IMR-90 (cell line): ENCODE measurements around the gene BROX. TPM values are rescaled to one million over a fixed set of nuclear protein-coding genes. Genes with fewer than 3 reads are reported as not detected.

Source experiments
- ATAC-seq: fragments of 200-7000 bp; cut with Tn5 transposase; 2 replicates; pipeline ENCODE4 v1.9.1; 2020; ENCODE audit warnings: low read depth, mild to moderate bottlenecking, moderate library complexity
- BruUV-seq: library from RNA; stranded (reverse); fragments of 400-500 nt; replicated peaks from 2 replicates; lab custom pipeline; 2021; lab: Mats Ljungman, UMichigan
- CTCF ChIA-PET: fragments of 300-600 bp; formaldehyde crosslinking; extraction: SDS; loops from one replicate; lab custom pipeline; 2021; ENCODE audit warnings: antibody characterized with exemption; lab: Yijun Ruan, JAX
- POLR2A ChIA-PET: fragments of 300-600 bp; sonication (Branson Sonifier 250); formaldehyde crosslinking; loops from one replicate; lab custom pipeline; 2022; ENCODE audit warnings: antibody characterized with exemption; ENCODE audit not compliant: unreplicated experiment; lab: Charles Lee
- DNase-seq: peaks from one replicate; pipeline ENCODE4 v3.0.0; 2013
- H2AFZ ChIP-seq: replicated peaks from 2 replicates; pipeline ENCODE3; 2013; ENCODE audit warnings: low read length, mild to moderate bottlenecking; ENCODE audit not compliant: poor library complexity
- H2AK5ac ChIP-seq: 2 replicates; pipeline ENCODE4 v1.6.1; 2013; ENCODE audit warnings: low read depth, low read length, inconsistent platforms
- H2AK9ac ChIP-seq: replicated peaks from 2 replicates; pipeline ENCODE3; 2013; ENCODE audit warnings: mild to moderate bottlenecking, low read depth, low read length, moderate library complexity; ENCODE audit not compliant: poor library complexity
- H2BK120ac ChIP-seq: 2 replicates; pipeline ENCODE4 v1.6.1; 2013; ENCODE audit warnings: low read depth, low read length, inconsistent platforms
- H2BK15ac ChIP-seq: 3 replicates; pipeline ENCODE4 v1.6.1; 2013; ENCODE audit warnings: low read depth, low read length, inconsistent platforms
- H2BK20ac ChIP-seq: 2 replicates; pipeline ENCODE4 v1.6.1; 2013; ENCODE audit warnings: low read depth, mild to moderate bottlenecking, inconsistent platforms, low read length, moderate library complexity
- H2BK5ac ChIP-seq: 2 replicates; pipeline ENCODE4 v1.6.1; 2013; ENCODE audit warnings: mild to moderate bottlenecking, low read depth, low read length, inconsistent platforms; ENCODE audit not compliant: poor library complexity, severe bottlenecking
- H3K14ac ChIP-seq: replicated peaks from 2 replicates; pipeline ENCODE4 v1.6.1; 2013; ENCODE audit warnings: low read depth, low read length, inconsistent platforms
- H3K18ac ChIP-seq: 2 replicates; pipeline ENCODE4 v1.6.1; 2013; ENCODE audit warnings: low read depth, low read length, control low read depth
- H3K23ac ChIP-seq: 2 replicates; pipeline ENCODE4 v1.6.1; 2013; ENCODE audit warnings: low read depth, low read length, inconsistent platforms
- H3K27ac ChIP-seq: 2 replicates; pipeline ENCODE4 v1.5.1; 2013; ENCODE audit warnings: mild to moderate bottlenecking, control low read depth, low read length; ENCODE audit not compliant: insufficient read depth
- H3K27me3 ChIP-seq: 2 replicates; pipeline ENCODE4 v1.6.1; 2013; ENCODE audit warnings: low read length; ENCODE audit not compliant: control insufficient read depth, insufficient read depth
- H3K36me3 ChIP-seq: 2 replicates; pipeline ENCODE4 v1.6.1; 2013; ENCODE audit warnings: low read length, mixed read lengths; ENCODE audit not compliant: control insufficient read depth, insufficient read depth
- H3K4ac ChIP-seq: 2 replicates; pipeline ENCODE4 v1.6.1; 2013; ENCODE audit warnings: low read depth, low read length, inconsistent platforms
- H3K4me1 ChIP-seq: 2 replicates; pipeline ENCODE4 v1.6.1; 2013; ENCODE audit warnings: low read length, mixed read lengths; ENCODE audit not compliant: control insufficient read depth, insufficient read depth
- H3K4me2 ChIP-seq: 2 replicates; pipeline ENCODE4 v1.6.1; 2013; ENCODE audit warnings: low read depth, mild to moderate bottlenecking, control low read depth, low read length, moderate library complexity
- H3K4me3 ChIP-seq: 2 replicates; pipeline ENCODE4 v1.5.1; 2013; ENCODE audit warnings: low read depth, mild to moderate bottlenecking, control low read depth, low read length, moderate library complexity; ENCODE audit not compliant: insufficient read depth
- H3K56ac ChIP-seq: 2 replicates; pipeline ENCODE4 v1.6.1; 2013; ENCODE audit warnings: low read length, inconsistent platforms; ENCODE audit not compliant: insufficient read depth; ENCODE audit errors: extremely low read depth
- H3K79me1 ChIP-seq, 2 experiments: 2 replicates each; pipeline ENCODE4 v1.6.1; 2013; ENCODE audit warnings: low read length in 2 of 2, inconsistent platforms in 1 of 2, low read depth in 1 of 2
- H3K9ac ChIP-seq: 2 replicates; pipeline ENCODE4 v1.6.1; 2013; ENCODE audit warnings: low read depth, low read length, control low read depth
- H3K9me1 ChIP-seq: 2 replicates; pipeline ENCODE4 v1.6.1; 2013; ENCODE audit warnings: low read length, inconsistent platforms; ENCODE audit not compliant: insufficient read depth
- H3K9me3 ChIP-seq: 2 replicates; pipeline ENCODE4 v1.6.1; 2013; ENCODE audit warnings: low read length; ENCODE audit not compliant: control insufficient read depth, insufficient read depth
- H4K20me1 ChIP-seq: 2 replicates; pipeline ENCODE4 v1.6.1; 2013; ENCODE audit warnings: low read length, inconsistent platforms; ENCODE audit not compliant: insufficient read depth
- H4K5ac ChIP-seq: 2 replicates; pipeline ENCODE4 v1.6.1; 2013; ENCODE audit warnings: mild to moderate bottlenecking, low read depth, low read length, control low read depth
- H4K8ac ChIP-seq, 2 experiments: 2 replicates each; pipeline ENCODE4 v1.6.1; 2013; ENCODE audit warnings: low read depth in 2 of 2, low read length in 2 of 2, control low read depth in 1 of 2, inconsistent platforms in 1 of 2
- H4K91ac ChIP-seq: 2 replicates; pipeline ENCODE4 v1.6.1; 2013; ENCODE audit warnings: low read depth, low read length, inconsistent platforms; ENCODE audit not compliant: insufficient read depth
- BHLHE40 ChIP-seq: fragments of 150-350 bp; IDR thresholded peaks from 2 replicates; pipeline ENCODE4 v1.6.1; 2016; ENCODE audit warnings: mild to moderate bottlenecking, low read depth, low read length
- CEBPB ChIP-seq: IDR thresholded peaks from 2 replicates; pipeline ENCODE4 v1.6.1; 2012; ENCODE audit warnings: low read depth, low read length, improper control_type of control experiment
- CHD1 ChIP-seq: IDR thresholded peaks from 2 replicates; pipeline ENCODE4 v1.6.1; 2012; ENCODE audit warnings: low read depth, low read length, improper control_type of control experiment
- MXI1 ChIP-seq: IDR thresholded peaks from 2 replicates; pipeline ENCODE4 v1.6.1; 2012; ENCODE audit warnings: low read depth, mild to moderate bottlenecking, low read length, moderate library complexity, borderline replicate concordance
- NFE2L2 ChIP-seq: fragments of 150-350 bp; IDR thresholded peaks from 2 replicates; pipeline ENCODE4 v1.6.1; 2016; ENCODE audit warnings: low read depth, mild to moderate bottlenecking, low read length
- POLR2A ChIP-seq: IDR thresholded peaks from 2 replicates; pipeline ENCODE4 v1.6.1; 2012; ENCODE audit warnings: mild to moderate bottlenecking, low read depth, low read length
- RAD21 ChIP-seq: IDR thresholded peaks from 2 replicates; pipeline ENCODE4 v1.6.1; 2012; ENCODE audit warnings: low read length, improper control_type of control experiment
- RCOR1 ChIP-seq: IDR thresholded peaks from 2 replicates; pipeline ENCODE4 v1.6.1; 2012; ENCODE audit warnings: mild to moderate bottlenecking, low read length, improper control_type of control experiment; ENCODE audit not compliant: insufficient replicate concordance
- RFX5 ChIP-seq: IDR thresholded peaks from 2 replicates; pipeline ENCODE4 v1.8.0; 2012; ENCODE audit warnings: low read depth, mild to moderate bottlenecking, low read length, moderate library complexity
- WGBS, 2 experiments: methylation state at CpG; one replicate each; pipeline versions ENCODE4 v1.1.5 to v1.1.7; 2013; ENCODE audit warnings: missing lambda C conversion rate in 2 of 2; ENCODE audit not compliant: insufficient read length in 1 of 2; ENCODE audit errors: extremely low coverage in 2 of 2; 5-methylcytosine and 5-hydroxymethylcytosine counted together
- dilution Hi-C: fragments of 300-500 bp; cut with HindIII; formaldehyde crosslinking; loops from one replicate; pipeline ENCODE4 v1.14.3; 2018; ENCODE audit warnings: low sequenced_read_pairs; ENCODE audit not compliant: unreplicated experiment
- in situ Hi-C: fragments of 300-500 bp; cut with MboI; formaldehyde crosslinking; loops from 3 replicates; pipeline ENCODE4 v1.14.3; 2019; ENCODE audit warnings: low sequenced_read_pairs, inconsistent platforms, mixed read lengths
- intact Hi-C: fragments of 100-400 bp; cut with micrococcal nuclease; formaldehyde crosslinking; loops from 2 replicates; pipeline ENCODE4 v1.10.0; 2022
- polyA plus RNA-seq, 3 experiments: library from polyadenylated mRNA; depleted of rRNA; stranded (reverse); fragments of >200 nt; gene quantifications; 2 replicates each; pipeline ENCODE4 v1.2.3, GENCODE V29; 2012; ENCODE audit warnings: low replicate concordance in 1 of 3
- total RNA-seq: library from RNA; depleted of rRNA; stranded (reverse); fragments of >200 nt; gene quantifications from 2 replicates; pipeline ENCODE4 v1.2.3, GENCODE V29; 2012
- TF ChIP-seq, protein P1 (sequence below): conservative IDR thresholded peaks from 2 replicates; pipeline ENCODE4 v1.5.1; 2012; ENCODE audit warnings: mild to moderate bottlenecking, low read depth, low read length, improper control_type of control experiment
- TF ChIP-seq, protein P2 (sequence below): fragments of 150-350 bp; IDR thresholded peaks from 2 replicates; pipeline ENCODE4 v1.6.1; 2017; ENCODE audit warnings: mild to moderate bottlenecking, antibody characterized with exemption, low read length, low read depth

The BROX gene
- total and polyA plus RNA-seq, 2 of the 4 experiments (the other 2 are of a cell fraction), result 6.8 to 43.4 TPM

DNA sequence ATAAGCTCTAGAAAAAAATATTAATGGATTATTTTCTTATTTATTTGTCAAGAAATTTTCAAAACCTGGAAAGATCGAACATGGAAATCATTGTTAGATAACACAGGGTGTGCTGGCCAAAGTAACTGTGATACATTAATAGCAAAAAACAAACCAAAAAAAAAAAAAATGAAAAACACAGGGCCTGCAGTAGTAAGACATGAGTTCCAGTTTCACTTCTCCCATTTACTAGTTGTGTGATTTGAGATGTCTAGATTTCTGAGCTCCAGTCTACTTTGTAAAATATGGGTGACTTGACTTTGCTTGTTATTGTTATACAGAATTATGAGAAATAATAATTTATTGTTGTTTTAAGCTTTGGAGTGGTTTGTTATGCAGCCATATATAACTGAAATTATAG lies 38.3 kb downstream of the BROX start:
- no peak overlapping the region for H2BK15ac ChIP-seq
- no peak overlapping the region for H3K23ac ChIP-seq
- H2BK5ac ChIP-seq, result no peak overlapping the region
- no peaks in the 10 kb centered on the region for H4K20me1 ChIP-seq
- no peak for DNase-seq
- no peak overlapping the region for H2BK20ac ChIP-seq
- no peak overlapping the region for H3K56ac ChIP-seq
- H3K27ac ChIP-seq, result no peak overlapping the region
- H3K9me3 ChIP-seq, result no peaks in the 10 kb centered on the region
- BruUV-seq, result no TSS peak
- ATAC-seq, result no peak
- in situ Hi-C loops, result no loop called here
- no peak overlapping the region for H3K4me3 ChIP-seq
- H4K91ac ChIP-seq, result no peak overlapping the region
- H3K9me1 ChIP-seq, result no peaks in the 10 kb centered on the region; the same call in 1 of the 2 replicates
- no CpG with 5 or more reads among the region's 1 CpG for WGBS, 2 experiments
- no peak overlapping the region for H4K8ac ChIP-seq
- H3K4ac ChIP-seq, result no peak overlapping the region
- H3K36me3 ChIP-seq, result no peaks in the 10 kb centered on the region
- dilution Hi-C loops, result no loop called here
- no peak overlapping the region for H2AFZ ChIP-seq
- H3K4me2 ChIP-seq, result no peak overlapping the region
- no peak for TF ChIP-seq NFE2L2
- no peak for TF ChIP-seq MXI1
- TF ChIP-seq CHD1, result no peak
- TF ChIP-seq BHLHE40, result no peak
- TF ChIP-seq CEBPB, result no peak
- TF ChIP-seq RFX5, result no peak
- no peak for TF ChIP-seq RAD21
- TF ChIP-seq, protein P1, sequence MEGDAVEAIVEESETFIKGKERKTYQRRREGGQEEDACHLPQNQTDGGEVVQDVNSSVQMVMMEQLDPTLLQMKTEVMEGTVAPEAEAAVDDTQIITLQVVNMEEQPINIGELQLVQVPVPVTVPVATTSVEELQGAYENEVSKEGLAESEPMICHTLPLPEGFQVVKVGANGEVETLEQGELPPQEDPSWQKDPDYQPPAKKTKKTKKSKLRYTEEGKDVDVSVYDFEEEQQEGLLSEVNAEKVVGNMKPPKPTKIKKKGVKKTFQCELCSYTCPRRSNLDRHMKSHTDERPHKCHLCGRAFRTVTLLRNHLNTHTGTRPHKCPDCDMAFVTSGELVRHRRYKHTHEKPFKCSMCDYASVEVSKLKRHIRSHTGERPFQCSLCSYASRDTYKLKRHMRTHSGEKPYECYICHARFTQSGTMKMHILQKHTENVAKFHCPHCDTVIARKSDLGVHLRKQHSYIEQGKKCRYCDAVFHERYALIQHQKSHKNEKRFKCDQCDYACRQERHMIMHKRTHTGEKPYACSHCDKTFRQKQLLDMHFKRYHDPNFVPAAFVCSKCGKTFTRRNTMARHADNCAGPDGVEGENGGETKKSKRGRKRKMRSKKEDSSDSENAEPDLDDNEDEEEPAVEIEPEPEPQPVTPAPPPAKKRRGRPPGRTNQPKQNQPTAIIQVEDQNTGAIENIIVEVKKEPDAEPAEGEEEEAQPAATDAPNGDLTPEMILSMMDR, result no peak
- TF ChIP-seq POLR2A, result no peak
- TF ChIP-seq RCOR1, result no peak
- TF ChIP-seq, protein P2, sequence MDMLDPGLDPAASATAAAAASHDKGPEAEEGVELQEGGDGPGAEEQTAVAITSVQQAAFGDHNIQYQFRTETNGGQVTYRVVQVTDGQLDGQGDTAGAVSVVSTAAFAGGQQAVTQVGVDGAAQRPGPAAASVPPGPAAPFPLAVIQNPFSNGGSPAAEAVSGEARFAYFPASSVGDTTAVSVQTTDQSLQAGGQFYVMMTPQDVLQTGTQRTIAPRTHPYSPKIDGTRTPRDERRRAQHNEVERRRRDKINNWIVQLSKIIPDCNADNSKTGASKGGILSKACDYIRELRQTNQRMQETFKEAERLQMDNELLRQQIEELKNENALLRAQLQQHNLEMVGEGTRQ, result no peak
- POLR2A ChIA-PET, result no interaction called here
- CTCF ChIA-PET, result interaction anchor here (0.6 to 1.0 kb wide), 2 partner anchors 12 to 331 kb away, joined by 3 to 5 read pairs; no protein-coding TSS in a partner anchor
- H3K14ac ChIP-seq, result no peak overlapping the region
- intact Hi-C loops, result no loop called here
- H3K9ac ChIP-seq, result no peak overlapping the region
- no peak overlapping the region for H4K5ac ChIP-seq
- H2AK5ac ChIP-seq, result no peak overlapping the region
- no peak overlapping the region for H3K18ac ChIP-seq
- H3K4me1 ChIP-seq, result no peaks in the 10 kb centered on the region
- H2BK120ac ChIP-seq, result no peak overlapping the region
- H3K79me1 ChIP-seq, result no peaks in the 10 kb centered on the region
- H2AK9ac ChIP-seq, result no peak overlapping the region
- peaks cover 2% of the 10 kb centered on the region for H3K27me3 ChIP-seq
